Activated T-helper 9 cell treated with anti-CD3 and anti-CD28 coated beads, Interleukin-2, amount 50 U/mL, for 16 hours (primary cell): ENCODE data around the gene HEMK1.

Experiments
- DNase-seq: peaks from one replicate; pipeline ENCODE4 v3.0.0-alpha.2; 2020; ENCODE audit warnings: low read depth

Gene HEMK1

GRCh38 chr3:50637011-50637410 is 67.7 kb downstream of the HEMK1 start:
- DNase-seq: no peak

- no peak for DNase-seq
Measured at GRCh38 chr3:50637945-50638344, 68.6 kb downstream of the HEMK1 start.

DNA sequence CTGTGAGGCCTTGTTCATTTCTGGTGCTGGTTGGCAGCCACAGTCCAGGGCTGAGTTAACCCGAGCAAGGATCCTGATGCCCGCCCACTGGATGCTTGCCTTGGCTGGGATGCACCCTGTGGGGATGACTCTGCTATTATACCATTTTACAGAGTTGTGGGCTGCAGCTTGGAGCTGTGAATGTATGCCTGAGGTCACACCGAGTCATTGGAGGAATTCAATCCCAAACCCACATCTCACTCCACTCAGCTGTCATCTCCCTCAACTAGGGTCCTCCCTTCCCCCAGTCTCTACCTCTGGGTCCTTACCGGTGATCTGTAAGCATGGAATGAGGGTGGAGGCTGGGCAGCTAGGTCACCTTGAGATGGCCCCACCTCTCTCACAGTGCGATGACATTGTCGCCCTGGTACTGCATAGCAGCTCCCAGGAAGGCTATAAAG is 69.8 kb downstream of the HEMK1 start:
- DNase-seq: no peak

DNA sequence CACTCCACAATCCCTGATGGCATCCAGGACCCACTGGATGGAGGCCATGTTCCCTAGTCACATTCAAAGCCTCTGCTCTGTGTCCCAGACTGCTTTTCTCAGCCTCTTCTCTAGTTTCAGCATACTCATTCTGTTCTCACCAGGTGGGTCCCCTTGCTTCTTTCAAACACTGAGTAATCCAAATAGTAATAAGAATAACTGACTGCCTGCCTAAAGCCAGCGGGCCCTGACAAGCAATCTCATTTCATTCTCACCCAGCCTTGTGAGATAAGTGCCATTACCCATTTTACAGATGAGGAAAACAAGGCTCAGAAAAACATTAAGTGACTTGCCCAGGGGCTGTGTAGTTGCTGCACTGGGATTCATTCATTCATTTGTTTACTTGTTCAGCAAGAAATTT is 73.1 kb downstream of the HEMK1 start:
- no peak for DNase-seq

DNA sequence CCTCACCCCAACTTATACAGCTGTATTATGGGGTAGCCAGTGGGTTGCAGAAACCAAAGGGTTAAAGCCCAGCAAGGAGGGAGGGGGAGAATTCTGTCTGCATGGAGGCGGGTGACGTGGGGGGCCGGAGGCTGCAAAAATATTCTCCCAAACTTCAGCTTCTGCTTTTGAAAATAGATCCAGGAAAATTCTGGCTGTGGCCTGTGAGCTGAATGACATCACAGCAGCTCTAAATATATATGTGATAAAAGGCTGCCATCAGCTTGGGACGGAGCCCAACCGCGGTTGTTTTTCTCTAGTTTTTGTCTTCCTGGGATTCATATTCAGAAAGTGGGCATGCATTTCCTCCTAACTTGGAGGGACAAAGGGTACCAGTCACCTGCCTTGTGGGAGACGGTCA is 75.2 kb downstream of the HEMK1 start:
- no peak for DNase-seq

DNA sequence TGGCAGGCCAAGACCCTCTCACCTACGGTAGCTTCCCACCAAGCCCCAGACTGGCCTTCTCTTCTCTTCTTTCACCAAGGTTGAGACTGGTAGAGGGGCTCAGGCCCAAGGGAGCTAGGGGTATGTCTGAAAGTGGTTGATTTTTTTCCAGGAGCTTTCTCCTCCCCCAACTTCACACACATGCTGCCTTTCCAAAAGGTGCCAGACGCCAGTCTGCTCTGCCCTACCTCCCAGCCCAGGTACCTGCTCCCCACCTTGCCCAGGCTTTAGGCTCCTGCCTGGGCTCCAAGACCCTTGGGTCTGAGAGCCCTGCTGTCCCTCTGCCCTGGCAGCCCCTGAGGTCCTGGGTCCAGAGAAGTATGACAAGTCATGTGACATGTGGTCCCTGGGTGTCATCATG is 76.1 kb downstream of the HEMK1 start:
- DNase-seq: no peak
